ENCODE measurements around the gene CMSS1.

The CMSS1 gene

GRCh38 chr3:100120012-100120411 lies 302.4 kb downstream of the CMSS1 start:
- DNase-seq = no peak

GRCh38 chr3:100120693-100121092 lies 303.0 kb downstream of the CMSS1 start:
- no peak for DNase-seq

- no peak for DNase-seq
Observed at GRCh38 chr3:100122321-100122720, 304.7 kb downstream of the CMSS1 start.

GRCh38 chr3:100123112-100123511 lies 305.4 kb downstream of the CMSS1 start:
- no peak for DNase-seq

- DNase-seq = no peak
Observed at GRCh38 chr3:100124201-100124761, 306.6 kb downstream of the CMSS1 start.

- no peak for DNase-seq
Observed at GRCh38 chr3:100125161-100125938, 307.7 kb downstream of the CMSS1 start.

GRCh38 chr3:100127792-100128191 lies 310.1 kb downstream of the CMSS1 start:
- no peak for DNase-seq

GRCh38 chr3:100128565-100128964 lies 310.9 kb downstream of the CMSS1 start:
- DNase-seq = no peak

GRCh38 chr3:100129941-100130340 lies 312.3 kb downstream of the CMSS1 start:
- DNase-seq = no peak

GRCh38 chr3:100131241-100131640 lies 313.6 kb downstream of the CMSS1 start:
- DNase-seq = no peak

GRCh38 chr3:100136921-100137320 lies 319.3 kb downstream of the CMSS1 start:
- DNase-seq = no peak

- DNase-seq = no peak
Observed at GRCh38 chr3:100140976-100141375, 323.3 kb downstream of the CMSS1 start.

- no peak for DNase-seq
Observed at GRCh38 chr3:100141586-100141985, 323.9 kb downstream of the CMSS1 start.

- no peak for DNase-seq
Observed at GRCh38 chr3:100144255-100144866, 326.7 kb downstream of the CMSS1 start.

- DNase-seq = no peak
Observed at GRCh38 chr3:100149130-100149529, 331.5 kb downstream of the CMSS1 start.

- no peak for DNase-seq
Observed at GRCh38 chr3:100149713-100150415, 332.2 kb downstream of the CMSS1 start.

- DNase-seq = no peak
Observed at GRCh38 chr3:100150473-100150872, 332.8 kb downstream of the CMSS1 start.

GRCh38 chr3:100151024-100151707 lies 333.5 kb downstream of the CMSS1 start:
- no peak for DNase-seq

- no peak for DNase-seq
Observed at GRCh38 chr3:100154171-100154570, 336.5 kb downstream of the CMSS1 start.

GRCh38 chr3:100155128-100155527 lies 337.5 kb downstream of the CMSS1 start:
- no peak for DNase-seq

GRCh38 chr3:100155590-100155989 lies 337.9 kb downstream of the CMSS1 start:
- no peak for DNase-seq

GRCh38 chr3:100157685-100158084 lies 340.0 kb downstream of the CMSS1 start:
- DNase-seq = no peak

- DNase-seq = no peak
Observed at GRCh38 chr3:100158918-100159330, 341.3 kb downstream of the CMSS1 start.
